Measurements from ENCODE around the gene PHYKPL.

Gene PHYKPL

GRCh38 chr5:178223828-178224335, 8.7 kb downstream of the PHYKPL start:
- peak; percentile 45 for DNase-seq (ENCODE audit: low read depth, low spot score)

- no peak for DNase-seq (ENCODE audit: low read depth, low spot score)
These were observed 9.3 kb downstream of the PHYKPL start for GRCh38 chr5:178223196-178223773.

- no peak for DNase-seq (ENCODE audit: low read depth, low spot score)
These were observed 10.3 kb downstream of the PHYKPL start for GRCh38 chr5:178222292-178222691.

DNA sequence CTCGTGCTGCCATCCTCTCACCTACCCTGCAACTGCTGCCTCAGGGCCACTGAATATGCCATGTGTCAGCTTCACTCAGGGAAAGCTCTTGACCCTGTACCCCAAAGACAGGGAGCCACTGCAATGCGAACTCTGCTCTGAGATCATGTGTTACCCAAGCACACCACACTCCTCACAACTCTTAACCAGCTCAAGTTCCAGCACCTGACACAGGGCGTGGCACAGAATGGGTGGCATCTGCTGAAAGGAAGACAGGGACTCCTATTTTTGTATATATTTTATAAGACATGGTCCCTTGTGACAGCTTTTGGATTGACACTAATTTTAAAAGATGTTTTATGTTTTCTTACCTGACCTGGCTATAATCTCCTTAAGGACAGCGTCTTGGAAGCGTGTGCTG, 10.7 kb downstream of the PHYKPL start:
- no peak for DNase-seq (ENCODE audit: low read depth, low spot score)

DNA sequence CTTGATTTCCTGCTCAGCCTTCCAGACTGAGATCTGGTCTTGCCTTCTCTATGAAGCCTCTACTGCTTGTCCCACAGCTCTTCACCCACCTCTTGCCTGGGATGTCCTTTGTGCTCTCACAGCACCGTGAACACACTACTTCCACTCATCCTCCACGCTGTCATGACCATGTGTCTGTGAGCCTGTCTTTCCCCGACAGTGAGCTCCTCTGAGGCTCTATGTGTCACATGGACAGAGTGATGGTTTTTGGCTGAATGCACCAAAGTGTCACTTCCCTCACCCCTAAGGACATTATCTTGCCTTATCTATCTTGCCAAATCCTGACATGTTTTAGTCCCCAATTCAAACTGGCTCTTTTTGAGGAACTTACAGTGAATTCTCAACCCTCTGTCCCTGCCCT, 11.3 kb downstream of the PHYKPL start:
- DNase-seq (ENCODE audit: low read depth, low spot score), result no peak

DNA sequence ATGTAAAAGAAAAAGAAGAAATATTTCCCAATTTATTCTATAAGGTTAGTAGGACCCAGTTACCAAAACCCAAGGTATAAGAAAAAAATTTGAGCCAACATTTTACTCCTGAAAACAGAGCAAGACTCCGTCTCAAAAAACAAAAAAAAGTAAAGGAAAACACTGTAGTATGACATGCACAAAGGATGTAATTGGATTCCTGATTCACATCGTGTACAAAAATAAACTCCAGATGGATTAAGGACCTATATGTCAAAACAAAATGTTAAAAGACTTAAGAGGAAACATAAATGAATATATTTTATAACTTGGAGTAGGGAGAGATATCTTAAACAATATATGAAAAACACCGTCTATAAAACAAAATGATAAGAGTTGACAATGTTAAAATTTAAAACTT, 13.8 kb downstream of the PHYKPL start:
- DNase-seq (ENCODE audit: low read depth, low spot score), result no peak

DNA sequence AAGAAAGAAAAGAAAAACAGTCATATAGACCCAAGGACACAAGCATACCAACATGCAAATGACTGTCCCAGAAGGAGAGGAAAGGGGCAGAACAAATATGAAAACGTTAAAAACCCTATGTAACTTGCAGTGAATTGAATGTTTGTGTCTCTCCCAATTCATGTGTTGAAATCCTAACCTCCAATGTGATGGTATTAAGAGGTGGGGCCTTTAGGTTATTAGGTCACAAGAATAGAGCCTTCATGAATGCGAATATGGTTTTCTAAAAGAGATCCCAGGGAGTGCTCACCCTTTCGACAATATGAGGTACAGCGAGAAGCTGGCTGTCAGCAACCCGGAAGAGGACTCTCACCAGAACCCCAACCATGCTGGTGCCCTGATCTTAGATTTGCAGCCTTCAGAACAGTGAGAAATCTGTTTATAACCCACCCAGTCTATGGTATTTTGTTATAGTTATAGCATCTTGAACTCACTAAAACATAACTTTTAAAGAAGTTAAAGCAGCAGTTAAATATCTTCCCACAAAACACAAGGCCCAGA, 14.3 kb downstream of the PHYKPL start:
- no peak for DNase-seq (ENCODE audit: low read depth, low spot score)

DNA sequence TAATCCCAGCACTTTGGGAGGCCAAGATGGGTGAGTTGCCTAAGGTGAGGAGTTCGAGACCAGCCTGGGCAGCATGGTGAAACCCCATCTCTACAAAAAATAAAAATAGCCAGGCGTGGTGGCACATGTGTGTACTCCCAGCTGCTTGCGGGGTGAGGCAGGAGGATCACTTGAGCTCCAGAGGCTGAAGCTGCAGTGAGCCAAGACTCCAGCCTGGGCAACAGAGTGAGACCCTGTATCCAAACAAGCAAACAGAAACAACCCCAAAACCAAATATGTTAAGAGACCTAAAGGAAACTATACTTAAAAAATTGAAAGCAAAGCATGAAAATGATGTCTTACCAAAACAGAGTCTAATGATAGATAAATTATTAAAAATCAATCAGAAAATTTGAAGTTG, 15.8 kb downstream of the PHYKPL start:
- no peak for DNase-seq (ENCODE audit: low read depth, low spot score)

- DNase-seq (ENCODE audit: low read depth, low spot score), result no peak
These were observed 16.5 kb downstream of the PHYKPL start for GRCh38 chr5:178216088-178216534.

- DNase-seq (ENCODE audit: low read depth, low spot score), result no peak
These were observed 17.2 kb downstream of the PHYKPL start for GRCh38 chr5:178215280-178216002.

DNA sequence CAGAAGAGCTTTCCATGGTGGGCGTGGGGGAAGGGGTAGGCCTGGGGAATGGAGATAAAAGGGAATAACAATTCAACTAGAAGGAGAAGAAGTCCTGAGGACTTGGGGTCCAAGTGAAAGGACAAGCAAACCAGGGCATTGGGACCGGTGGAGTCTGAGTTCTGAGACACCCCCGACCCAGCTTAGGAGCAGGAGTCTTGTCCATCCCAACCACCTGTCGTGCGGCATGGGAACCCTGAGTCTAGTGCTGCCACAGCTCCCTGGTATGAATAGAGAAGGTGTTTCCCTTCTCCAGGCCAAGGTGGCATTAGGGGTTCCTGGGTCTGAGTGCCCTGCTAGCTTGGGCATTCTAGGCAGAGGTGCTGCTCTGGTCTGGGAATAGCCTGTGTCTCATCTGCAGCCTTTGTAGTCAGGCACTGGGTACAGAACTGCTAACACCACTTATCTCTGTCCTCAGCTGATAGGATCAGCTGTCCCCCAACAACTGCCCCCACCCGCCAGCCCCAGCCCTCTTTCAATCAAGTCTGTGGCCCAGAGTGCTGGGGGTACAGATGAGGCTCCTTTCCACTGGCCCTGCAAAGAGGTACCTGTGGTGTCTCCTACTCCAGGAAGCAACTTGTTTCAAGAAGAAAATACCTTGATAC, 18.3 kb downstream of the PHYKPL start:
- DNase-seq (ENCODE audit: low read depth, low spot score), result no peak

DNA sequence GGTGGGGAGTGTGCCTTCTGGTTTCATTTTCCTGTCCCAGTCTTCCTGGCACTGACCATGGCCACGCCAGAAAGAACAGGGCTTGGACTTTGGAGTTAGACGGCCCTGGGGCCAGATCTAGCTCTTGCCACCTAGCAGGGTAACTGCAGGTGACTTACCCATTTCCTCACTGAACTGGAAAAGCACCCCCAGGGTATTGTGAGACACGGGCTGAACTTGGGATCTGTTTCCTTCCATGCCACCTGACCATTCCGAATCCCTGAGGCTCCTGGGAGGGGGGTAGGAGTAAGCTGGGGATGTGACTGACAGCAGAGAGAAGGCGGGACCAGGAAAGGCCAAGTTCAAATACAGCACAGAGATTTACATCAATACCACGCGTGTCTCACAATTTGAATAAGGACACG, 18.9 kb downstream of the PHYKPL start:
- DNase-seq (ENCODE audit: low read depth, low spot score), result no peak

DNA sequence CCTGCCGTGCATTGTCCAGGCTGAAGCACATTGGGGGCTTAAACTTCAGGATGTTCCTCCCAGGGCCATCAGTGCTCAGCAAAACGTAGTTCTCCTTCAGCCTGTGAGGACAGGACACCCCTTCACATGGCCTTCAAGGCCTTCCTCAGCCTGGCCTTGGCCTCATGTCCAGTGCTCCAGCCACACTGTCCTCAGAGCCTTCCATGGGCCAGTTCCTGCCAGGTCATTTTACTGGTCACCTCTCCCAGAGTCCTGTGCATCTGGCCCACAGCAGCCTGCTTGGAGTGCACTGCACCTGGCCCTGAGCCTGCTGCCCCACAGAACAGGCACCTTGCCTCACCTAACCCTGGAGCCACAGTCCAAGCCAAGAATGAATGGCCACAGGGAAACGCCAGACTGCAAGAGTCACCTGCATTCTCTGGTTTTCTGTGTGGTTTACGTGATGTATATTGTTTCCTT, 19.6 kb downstream of the PHYKPL start:
- no peak for DNase-seq (ENCODE audit: low read depth, low spot score)

DNA sequence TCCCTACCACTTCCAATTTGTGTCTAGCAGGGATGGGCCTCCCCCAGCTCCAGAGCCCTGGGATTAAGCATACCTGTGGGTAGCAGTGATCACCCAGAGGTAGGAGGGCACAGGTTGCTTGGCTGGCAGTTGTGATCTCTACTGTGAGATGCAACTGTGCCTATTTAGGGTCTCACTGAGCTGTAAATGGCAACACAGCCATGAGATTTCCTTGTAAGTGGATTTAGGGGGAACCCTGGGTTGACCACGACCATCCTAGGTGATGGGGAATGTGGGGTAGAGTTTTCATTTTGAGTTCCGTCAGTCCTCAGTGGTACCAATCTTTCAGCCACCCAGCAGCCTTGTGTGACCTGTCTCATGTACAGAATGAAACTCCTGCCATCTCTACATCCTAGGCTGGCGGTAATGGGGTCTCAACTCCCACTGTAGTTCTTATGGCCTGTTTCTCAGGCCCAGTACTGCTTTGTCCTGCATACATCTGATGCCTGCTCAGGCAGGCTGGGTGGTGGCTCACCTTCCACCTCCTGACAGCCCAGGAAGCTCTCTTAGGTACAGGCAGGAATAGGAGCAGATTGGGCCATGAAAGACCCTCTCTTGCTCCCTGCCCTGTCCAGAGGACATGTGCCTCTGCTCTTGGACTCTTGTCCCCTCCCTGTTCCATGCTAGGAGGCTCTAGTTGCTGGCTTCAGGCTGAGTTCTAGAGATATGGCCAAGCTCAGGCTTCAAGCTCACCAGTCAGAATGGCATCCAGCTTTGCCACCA, 20.2 kb downstream of the PHYKPL start:
- DNase-seq (ENCODE audit: low read depth, low spot score), result no peak

- no peak for DNase-seq (ENCODE audit: low read depth, low spot score)
These were observed 21.2 kb downstream of the PHYKPL start for GRCh38 chr5:178211095-178212048.

DNA sequence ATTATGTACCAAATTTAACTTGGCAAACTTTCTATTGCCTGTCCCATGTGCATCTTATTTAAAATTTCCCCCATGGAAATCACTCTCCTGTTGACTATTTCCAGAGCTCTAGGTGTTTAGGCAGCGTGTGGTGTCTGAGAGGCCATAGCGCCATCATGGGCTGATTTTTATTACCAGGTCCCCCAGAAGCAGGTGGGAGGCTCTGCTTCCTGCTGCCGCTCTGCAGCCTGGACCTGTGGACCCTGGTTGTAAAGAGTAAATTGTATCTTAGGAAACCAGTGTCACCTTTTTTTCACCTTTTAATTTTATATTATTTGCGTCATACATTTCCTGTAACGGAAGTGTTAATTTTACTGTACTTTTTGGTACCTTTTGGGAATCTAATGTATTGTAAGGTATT, 21.9 kb downstream of the PHYKPL start:
- no peak for DNase-seq (ENCODE audit: low read depth, low spot score)

DNA sequence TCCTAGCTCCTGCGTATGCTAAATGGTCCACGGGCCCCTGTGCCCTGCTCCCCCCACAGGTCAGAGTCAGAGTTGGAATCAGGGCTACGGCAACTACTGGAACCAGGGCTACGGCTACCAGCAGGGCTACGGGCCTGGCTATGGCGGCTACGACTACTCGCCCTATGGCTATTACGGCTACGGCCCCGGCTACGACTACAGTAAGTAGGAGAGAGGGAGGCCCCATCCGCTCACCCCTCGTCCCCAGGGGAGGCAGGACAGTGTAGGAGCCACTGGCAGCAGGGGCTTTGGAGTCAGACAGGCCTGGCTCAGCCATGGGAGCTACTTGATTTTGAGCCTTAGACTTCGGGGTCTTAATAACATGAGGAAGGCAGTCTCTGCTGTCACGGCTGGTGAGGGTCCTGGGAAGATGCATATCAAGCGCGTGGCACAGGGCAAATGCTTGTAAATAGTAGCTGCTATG, 22.5 kb downstream of the PHYKPL start:
- no peak for DNase-seq (ENCODE audit: low read depth, low spot score)

DNA sequence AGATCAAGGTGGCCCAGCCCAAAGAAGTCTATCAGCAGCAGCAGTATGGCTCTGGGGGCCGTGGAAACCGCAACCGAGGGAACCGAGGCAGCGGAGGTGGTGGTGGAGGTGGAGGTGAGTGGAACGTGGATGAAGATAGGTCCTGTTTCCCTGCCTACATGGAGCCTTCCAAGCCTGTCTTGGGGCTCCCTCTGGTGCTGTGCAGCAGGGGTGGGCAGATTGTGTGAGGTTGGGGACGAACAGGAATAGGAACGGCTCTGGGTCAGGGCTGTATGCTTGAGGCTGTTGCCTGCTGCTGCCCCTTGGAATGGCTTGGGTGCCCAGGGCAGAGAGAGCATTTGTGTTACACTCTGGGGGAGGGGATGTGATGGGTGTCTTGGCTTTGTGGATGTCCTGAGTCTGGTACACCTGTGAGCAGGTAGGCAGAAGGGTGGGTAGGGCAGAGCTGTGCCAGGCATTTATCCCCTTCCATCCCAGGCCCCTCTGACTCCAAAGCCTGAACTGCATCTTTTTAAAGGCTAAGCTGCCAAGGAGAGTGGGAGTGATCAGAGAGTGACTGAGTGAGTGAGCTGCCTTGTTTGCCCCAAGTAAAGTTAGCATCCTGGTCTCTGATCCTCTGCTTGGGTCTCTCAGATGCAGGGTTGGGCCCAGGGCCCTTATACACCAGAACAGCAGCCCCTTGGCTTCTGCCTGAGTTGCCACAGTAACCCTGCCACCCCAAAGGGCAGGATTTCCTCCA, 23.1 kb downstream of the PHYKPL start:
- DNase-seq (ENCODE audit: low read depth, low spot score), result no peak

DNA sequence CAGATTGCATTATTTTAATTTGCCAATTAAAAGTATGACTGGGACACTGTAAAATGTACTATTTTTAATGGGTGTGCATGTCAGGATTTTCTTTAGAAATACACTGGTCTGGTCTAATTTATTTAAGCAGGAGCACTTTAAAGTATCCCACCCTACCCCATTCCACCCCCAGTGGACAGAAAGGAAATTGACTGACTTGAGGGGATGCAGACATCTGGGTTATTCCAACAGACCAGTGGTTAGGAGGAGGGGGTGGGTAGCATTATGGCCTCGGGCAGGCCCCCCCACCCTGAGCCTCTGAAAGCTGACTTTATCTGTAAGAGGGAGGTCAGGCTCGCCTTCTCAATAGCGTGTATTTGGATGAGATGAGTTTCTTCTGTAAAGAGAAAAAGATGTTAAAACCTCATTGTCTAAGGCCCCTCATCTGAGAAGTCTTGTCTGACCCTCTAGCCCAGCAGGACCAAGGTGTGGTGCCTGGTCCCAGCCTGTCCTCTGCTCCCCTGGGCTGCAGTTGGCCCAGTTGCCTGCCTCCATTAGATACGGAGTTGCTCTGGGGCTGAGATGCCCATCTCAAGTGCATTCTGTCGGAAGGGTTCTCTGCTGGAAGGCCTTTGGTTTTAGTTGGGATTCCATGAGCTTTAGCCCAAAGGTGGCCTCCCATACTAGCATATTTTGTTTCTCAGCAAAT, 23.9 kb downstream of the PHYKPL start:
- DNase-seq (ENCODE audit: low read depth, low spot score), result no peak

All from iPS DF 19.7 (cell line).